Limb (tissue), 2 donors: Measurements from ENCODE around the gene ZMYND15.
A peak's percentile ranks its signal among the peaks of the same experiment; 100 is the strongest.

Source experiments
- DNase-seq, 2 donors: peaks; one replicate each; pipeline ENCODE4 v3.0.0-alpha.2; 2016; ENCODE audit errors: extremely low spot score in 2 of 2

Gene ZMYND15

GRCh38 chr17:4742133-4742532, 2.5 kb downstream of the ZMYND15 start:
- DNase-seq, result no peak

GRCh38 chr17:4742629-4743028, 3.0 kb downstream of the ZMYND15 start:
- DNase-seq, result no peak

DNA sequence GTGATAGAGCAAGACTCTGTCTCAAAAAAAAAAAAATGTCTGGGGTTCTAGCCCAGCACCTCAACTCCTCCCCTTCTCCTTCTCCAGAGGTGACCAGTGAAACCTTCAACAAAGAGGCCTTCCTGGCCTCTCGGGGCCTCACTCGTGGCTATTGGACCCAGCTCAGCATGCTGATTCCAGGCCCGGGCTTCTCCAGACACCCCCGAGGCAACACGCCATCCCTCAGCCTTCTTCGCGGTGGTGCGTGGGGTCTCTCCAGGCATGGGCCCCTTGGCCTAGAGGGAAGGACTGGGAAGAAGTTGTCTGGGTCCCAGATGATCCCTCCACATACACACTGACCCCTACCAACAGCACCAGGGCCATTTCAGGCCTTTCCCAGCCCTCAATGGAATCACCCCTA, 3.6 kb downstream of the ZMYND15 start:
- no peak for DNase-seq

DNA sequence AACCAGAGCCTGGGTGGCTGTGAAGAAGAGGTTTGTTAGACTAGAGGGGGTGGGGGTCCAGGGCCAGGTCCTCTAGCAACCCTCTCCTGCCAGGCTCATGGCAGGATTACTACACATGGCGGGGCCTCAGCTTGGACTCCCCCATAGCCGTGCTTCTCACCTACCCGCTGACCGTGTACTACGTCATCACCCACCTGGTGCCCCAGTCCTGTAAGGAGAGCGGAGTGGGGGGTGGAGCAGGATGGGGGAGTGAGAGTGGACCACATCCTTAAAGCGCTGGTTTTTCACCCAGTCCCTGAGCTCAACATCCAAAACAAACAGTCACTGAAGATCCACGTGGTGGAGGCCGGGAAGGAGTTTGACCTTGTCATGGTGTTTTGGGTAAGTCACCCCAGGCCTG, 4.3 kb downstream of the ZMYND15 start:
- no peak for DNase-seq

DNA sequence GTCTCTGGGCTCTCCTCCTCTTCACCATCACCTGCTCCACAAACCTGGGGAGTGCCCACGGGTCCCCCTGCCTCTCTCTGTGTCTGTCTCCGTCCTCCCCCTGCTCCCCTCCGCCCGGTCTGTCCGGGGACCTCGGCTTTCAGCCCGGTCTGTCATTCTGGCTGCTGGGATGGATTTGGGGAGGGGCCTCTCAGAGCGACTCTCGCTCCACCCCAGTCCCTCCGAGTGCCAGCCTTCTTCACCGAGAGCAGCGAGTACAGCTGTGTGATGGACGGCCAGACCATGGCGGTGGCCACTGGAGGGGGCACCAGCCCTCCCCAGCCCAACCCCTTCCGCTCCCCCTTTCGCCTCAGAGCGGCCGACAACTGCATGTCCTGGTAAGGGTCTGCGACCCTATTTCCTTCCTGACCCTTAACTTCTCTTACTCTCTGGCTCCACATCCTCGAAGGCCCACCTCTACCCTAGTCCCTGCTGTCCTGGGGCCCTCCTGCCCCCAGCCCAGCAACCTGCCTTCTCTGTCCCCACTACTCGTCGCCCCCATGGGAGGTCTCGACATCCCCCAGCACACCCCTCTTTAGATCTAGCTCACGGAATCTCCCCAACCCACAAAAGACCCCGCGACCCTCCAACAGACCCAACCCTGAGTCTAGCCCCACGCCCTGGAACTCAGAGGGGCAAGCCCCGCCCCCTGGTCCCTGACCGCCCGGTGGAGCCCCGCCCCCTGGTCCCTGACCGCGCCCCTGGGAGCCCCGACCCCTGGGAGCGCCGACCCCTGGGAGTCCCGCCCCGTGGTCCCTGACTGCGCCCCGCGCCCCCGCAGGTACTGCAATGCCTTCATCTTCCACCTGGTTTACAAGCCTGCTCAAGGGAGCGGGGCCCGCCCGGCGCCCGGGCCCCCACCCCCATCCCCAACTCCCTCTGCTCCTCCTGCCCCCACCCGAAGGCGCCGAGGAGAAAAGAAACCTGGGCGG, 5.7 kb downstream of the ZMYND15 start:
- no peak for DNase-seq

- no peak for DNase-seq
Observed at GRCh38 chr17:4747847-4748246, 8.2 kb downstream of the ZMYND15 start.

DNA sequence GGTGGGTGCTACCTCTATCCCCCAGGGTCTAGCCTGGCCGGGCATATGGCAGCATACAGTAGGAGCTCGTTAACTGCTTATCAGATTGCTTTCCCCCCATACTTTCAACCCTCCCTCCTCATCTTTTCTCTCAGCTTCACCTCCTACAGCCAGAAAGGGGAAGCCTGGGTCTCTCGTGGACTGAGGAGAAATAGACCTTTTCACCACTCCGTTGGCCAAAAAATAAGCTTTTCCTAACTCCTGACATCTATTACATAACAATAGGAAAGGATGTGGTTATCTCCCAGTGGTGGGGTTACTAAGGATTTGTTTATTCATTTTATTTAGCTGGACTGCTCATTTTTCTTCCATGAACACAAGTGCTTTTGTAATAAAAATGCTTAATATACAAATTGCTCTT, 9.1 kb downstream of the ZMYND15 start:
- DNase-seq, result no peak

DNA sequence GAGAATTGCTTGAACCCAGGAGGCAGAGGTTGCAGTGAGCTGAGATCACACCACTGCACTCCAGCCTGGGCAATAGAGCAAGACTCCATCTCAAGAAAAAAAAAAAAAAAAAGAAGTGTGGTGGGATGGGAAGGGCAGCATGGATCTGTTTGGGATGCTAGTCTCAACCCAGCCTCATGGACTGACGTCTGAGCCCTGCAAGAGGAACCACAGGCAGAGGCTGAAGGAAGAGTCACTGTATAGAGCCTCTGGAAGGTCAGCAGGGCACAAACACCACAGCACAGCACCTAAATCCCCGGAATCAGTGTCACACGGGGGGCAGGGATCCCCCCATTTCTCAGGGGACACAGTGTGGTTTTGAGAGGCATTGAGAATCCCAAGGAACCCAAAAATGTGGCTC, 11.0 kb downstream of the ZMYND15 start:
- no peak for DNase-seq

GRCh38 chr17:4751932-4752331, 12.3 kb downstream of the ZMYND15 start:
- no peak for DNase-seq

DNA sequence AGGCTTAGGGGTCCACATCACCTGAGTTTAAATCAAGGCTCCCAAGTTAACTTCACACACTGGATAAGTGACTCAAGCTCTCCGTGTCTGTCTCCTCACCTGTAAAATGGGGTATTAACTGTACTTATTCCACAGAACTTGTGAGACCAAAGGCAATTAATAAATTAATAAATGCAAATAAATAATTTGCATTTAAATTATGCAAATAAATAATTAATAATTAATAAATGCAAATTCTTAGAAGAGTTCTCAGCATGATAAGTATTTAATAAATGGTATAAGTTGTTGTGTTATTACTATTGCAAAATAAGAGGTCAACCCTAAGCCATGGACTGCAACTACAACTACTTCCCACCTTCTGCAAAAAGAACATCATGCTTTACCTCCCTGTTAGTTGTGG, 13.8 kb downstream of the ZMYND15 start:
- no peak for DNase-seq

DNA sequence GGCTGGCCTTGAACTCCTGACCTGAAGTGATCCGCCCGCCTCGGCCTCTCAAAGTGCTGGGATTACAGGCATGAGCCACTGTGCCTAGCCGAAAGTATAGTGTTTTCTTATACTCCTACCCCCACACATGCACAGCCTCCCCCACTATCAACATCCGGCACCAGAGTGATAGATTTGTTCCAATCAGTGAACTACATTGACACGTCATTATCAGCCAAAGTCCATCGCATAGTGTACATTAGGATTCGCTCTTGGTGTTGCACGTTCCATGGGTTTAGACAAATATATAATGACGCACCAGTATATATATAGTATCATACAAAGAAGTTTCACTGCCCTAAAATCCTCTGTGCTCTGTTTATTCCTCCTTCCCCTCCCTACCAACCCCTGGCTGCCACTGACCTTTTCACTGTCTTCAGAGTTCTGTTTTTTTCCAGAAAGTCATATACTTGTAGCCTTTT, 20.2 kb downstream of the ZMYND15 start:
- no peak for DNase-seq

- no peak for DNase-seq
Observed at GRCh38 chr17:4764595-4764994, 25.0 kb downstream of the ZMYND15 start.

- no peak for DNase-seq
Observed at GRCh38 chr17:4766201-4766600, 26.6 kb downstream of the ZMYND15 start.

DNA sequence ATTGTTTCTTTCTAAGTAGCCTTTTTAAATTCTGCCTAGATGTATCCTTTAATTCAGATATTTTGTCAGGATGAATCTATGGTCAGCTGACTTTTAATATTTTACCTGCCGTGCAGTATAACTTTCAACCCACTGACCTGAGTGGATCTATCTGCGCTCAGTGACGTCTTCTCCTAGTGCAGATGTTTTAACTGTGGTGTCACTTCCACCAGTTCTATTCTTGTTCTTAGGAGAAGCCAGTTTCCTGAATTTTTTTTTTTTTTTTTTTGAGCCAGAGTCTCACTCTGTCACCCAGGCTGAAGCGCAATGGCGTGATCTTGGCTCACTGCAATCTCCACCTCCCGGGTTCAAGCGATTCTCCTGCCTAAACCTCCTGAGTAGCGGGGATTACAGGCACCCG, 27.1 kb downstream of the ZMYND15 start:
- DNase-seq, result no peak

- no peak for DNase-seq
Observed at GRCh38 chr17:4768298-4768697, 28.7 kb downstream of the ZMYND15 start.

DNA sequence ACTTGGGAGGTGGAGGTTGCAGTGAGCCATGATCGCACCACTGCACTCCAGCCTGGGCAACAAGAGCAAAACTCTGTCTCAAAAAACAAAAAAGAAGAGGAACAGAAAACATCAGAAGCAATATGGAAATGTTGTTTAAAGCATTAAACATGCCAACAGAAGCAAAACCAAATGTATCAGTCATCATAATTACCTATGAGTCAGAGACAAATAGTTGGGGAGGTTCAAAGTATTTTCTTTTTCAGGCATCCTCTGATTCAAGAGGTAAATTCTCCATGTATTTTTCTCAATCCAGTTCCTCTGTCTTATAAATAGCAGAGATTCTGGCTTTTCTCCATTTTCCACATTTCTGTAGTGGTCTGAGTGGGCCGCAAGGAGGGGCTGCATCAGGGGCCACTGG, 30.0 kb downstream of the ZMYND15 start:
- DNase-seq, result no peak

DNA sequence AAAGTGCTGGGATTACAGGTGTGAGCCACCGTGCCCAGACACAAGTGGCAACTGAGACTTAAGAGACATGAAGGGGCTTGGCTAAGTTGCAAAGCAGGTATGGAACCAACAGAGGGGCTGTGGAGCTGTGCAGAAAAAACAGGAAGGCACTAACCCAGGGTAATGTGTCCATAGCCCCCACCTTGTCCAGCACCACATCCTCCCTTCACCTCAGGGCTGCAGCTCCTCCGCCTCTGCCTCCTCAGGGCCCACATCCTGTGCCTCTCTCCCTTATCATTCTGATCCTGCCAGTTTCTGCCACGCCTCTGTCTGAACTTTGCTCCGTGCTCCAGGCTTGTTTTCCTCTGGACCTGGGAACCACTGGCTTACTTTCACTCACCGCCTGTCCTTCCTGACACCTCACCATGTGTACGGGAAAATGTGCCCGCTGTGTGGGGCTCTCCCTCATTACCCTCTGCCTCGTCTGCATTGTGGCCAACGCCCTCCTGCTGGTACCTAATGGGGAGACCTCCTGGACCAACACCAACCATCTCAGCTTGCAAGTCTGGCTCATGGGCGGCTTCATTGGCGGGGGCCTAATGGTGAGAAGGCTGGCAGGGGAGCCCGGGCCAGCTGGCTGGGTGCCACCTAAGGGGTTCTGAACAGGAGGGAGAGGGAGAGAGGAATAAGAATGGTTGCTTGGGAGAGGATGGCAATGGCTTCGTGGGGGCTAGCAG, 32.0 kb downstream of the ZMYND15 start, which contains the start of gene TM4SF5:
Gene TM4SF5, plus strand, starts transcription at position 368 of the 716 bp plus-strand sequence. Its CDS starts 37 bp downstream, at position 405.
- DNase-seq, result peak in 1 of 2 donors; percentile 37

GRCh38 chr17:4772235-4772613, 32.6 kb downstream of the ZMYND15 start:
- no peak for DNase-seq

- DNase-seq, result no peak
Observed at GRCh38 chr17:4777969-4778760, 38.5 kb downstream of the ZMYND15 start.

- DNase-seq, result no peak
Observed at GRCh38 chr17:4780325-4780955, 40.8 kb downstream of the ZMYND15 start.

DNA sequence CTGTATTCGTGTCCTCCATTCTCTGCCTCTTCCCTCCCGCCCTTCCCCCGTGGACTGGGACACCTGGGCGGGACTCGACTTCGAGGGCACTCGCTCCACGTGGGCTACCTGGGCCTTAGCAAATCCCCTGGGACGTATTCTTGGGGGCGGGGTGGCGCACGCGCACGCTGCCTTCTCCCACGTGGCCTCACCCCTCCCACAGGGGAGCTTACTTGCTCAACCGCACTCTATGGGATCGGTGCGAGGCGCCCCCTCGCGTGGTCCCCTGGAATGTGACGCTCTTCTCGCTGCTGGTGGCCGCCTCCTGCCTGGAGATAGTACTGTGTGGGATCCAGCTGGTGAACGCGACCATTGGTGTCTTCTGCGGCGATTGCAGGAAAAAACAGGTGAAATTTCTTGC, 43.0 kb downstream of the ZMYND15 start:
- DNase-seq, result no peak
